ENCODE data around the gene PTPRM.

The PTPRM gene

GRCh38 chr18:8300751-8301410, 733.8 kb downstream of the PTPRM start:
- no peak for DNase-seq

GRCh38 chr18:8301427-8302172, 734.5 kb downstream of the PTPRM start:
- DNase-seq = peak; percentile 24

- DNase-seq = no peak
Measured at GRCh38 chr18:8303151-8303755, 736.1 kb downstream of the PTPRM start.

GRCh38 chr18:8307960-8308359, 740.8 kb downstream of the PTPRM start:
- DNase-seq = no peak

DNA sequence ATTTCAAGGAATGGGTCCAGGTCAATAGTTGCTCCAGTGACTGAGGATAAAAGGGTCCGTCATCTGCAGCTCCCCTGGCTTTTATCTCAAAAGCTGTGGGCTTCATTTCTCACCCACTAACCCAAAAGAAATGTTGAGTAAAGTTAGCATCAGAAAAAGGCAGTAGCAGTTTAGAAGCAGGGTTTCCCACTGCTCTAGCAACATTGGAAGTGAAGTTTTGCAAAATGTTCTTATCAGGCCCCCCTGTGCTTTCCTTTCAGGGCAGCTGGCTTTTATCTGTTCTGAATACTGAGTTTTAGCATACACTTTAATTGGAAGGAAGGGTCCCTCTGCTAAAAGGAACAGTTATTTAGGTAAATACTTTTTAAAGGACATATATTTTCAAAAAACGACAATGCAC, 745.9 kb downstream of the PTPRM start:
- no peak for DNase-seq

DNA sequence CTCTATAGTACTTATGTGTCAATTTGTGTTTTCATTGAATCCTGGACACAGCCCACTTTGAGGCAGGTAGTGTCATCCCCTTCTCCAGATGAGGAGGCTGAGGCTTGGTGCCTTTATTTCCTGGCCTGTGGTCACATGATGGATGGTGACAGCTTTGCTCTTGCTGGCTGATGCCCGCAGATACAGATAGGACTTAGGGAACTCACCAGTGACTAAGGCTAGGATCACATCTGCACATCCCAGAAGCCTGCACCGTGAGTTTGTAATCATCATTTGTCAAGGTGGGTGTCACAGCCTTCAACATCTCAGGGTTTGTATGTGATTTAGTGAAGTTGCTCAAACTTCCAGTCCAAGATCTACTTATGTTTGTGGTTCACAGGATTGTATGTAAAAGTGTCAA, 747.0 kb downstream of the PTPRM start:
- no peak for DNase-seq

DNA sequence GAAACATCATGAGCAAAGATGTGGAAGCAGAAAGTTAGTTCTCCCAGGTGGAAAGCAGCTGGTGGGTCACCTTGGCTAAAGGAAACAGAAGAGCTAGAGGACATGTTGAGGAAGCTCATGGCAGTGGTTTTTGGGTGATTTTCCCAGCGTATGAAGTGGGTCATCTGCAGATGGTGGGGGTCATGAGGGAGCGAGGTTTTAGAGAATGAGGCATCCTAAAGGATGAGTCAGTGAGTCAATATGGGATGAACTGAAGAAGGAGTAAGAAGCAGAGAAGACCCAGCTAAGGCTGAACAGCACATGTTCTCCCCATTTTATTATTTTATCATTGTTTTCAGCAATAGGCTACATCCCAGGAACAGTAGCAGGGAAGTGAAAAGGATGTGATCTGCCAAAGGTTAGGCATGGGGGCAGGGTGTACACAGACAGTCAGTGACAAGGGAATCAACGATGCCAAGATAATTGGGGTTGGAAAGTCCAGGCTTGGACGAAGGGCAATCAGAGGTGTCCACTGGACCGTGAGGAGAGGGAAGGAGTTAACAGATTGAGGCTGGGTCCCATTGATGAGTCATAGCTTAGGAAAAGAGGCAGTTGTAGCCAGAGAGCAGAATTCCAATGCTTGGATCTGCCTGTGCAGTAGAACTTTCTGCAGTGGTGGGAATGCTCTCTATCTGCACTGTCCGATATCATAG, 752.8 kb downstream of the PTPRM start:
- DNase-seq = no peak

GRCh38 chr18:8322486-8322885, 755.4 kb downstream of the PTPRM start:
- no peak for DNase-seq

DNA sequence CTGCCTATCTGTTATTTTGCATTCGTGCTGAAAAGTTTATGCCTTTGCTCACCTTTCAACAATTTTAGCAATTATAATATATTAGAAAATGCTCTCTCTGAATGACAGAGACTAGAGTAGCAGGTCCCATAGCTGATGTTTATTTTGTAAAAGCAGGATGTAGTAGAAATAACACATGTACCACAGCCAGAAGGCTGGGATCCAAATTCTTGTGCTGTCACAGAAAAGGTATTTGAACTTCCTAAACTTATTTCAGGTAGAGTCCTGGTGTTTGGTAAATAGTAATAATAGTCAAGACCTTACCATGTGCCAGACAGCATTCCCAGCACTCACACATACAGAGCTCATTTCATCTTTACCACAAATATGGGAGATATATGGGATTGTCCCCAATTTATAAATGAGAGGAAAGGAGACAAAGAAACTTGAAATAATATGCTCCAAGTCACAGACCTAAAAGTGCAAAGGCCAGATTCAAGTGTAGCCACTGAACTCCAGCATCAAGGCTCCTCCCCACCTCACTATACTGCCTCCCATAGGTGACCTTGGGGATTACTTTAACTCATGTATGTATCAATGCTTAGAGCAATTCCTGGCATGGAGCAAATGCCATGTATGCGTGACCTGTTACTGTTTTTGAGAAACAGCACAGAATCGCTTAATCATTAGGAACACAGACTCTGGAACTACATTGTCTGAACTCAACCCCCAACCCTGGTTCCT, 757.4 kb downstream of the PTPRM start:
- DNase-seq = no peak

DNA sequence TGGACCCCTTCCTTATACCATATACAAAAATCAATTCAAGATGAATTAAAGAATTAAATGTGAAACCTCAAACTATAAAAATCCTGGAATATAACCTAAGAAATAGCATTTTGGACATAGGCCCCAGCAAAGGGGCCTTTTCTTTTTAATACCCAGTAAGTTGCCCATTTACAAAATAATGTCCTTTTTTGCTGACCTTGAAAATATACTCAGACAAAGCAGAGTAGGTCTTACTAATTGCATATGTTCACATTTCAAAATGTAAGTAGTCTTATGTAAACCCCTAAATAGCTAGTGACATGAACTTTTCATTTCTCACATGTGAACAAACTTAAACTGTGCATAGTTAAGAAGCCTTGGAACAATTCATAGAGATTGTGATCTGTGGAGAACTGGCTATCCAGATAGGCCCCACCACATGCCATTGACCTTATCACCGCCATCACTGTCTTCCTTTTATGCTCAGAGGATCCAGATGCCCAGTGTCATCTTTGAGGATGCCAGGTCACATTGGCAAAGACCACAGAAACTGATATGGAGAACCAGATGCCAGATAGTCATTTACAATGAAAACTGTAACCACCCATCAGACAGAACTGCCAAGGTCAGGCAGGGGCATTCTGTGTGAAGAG, 759.8 kb downstream of the PTPRM start:
- DNase-seq = no peak

GRCh38 chr18:8328126-8328525, 761.0 kb downstream of the PTPRM start:
- no peak for DNase-seq

- DNase-seq = peak; percentile 11
Measured at GRCh38 chr18:8329186-8329771, 762.2 kb downstream of the PTPRM start.

DNA sequence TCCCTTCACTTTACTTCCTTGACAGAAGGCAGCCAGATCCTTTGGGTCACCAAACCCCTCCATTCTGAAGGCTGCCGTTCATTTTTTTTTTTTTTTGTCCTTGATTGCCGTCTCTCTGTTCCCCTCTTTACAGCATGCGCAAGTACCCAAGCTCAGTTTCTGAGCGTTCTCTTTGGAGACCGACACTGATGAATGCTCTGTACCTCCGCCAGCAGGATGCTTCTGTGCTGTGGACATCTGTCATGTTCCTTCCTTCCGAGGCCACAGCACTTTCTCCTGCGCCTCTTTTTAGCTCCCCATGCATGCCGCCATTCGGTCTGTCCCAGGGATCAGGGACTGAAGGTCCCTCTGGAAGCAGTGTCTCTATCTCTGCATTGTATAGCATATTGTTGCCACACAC, 763.5 kb downstream of the PTPRM start:
- DNase-seq = no peak

DNA sequence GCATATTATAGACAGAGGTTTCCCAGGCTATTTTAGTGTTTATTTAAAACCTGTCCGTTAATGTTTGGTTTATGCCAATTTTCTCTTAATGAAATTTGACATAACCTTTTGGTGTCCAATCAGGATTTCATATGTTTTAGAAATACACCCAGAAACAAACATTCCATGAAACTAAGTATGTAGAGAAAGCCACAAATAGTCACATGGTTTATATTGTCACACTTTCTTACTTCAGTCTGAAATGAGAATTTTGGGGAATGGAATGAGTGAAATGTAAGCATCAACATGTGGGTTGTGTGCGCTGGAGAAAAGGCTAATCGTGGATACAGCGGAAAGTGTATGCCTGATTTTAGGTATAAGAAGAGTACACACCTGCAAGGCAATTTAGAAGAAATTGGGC, 765.2 kb downstream of the PTPRM start:
- no peak for DNase-seq

DNA sequence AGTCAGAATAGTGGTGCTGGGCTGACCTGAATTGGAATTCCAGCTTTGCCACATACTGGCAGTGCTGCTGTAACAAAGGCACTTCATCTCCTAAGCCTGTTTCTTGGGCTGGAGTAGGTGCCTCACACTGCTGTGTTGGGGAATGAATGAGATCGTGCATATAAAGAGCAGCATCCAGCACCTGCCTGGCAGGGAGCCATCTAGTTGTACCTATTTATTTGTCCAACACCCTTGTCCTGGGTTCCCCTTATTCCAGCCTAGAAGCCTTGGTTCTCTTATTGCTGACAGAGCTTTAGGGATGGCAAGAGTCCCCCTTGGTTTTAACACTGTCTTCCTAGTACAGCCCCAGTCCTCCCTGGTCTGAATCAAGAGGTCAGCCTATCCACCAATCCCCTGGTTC, 766.8 kb downstream of the PTPRM start:
- DNase-seq = no peak

DNA sequence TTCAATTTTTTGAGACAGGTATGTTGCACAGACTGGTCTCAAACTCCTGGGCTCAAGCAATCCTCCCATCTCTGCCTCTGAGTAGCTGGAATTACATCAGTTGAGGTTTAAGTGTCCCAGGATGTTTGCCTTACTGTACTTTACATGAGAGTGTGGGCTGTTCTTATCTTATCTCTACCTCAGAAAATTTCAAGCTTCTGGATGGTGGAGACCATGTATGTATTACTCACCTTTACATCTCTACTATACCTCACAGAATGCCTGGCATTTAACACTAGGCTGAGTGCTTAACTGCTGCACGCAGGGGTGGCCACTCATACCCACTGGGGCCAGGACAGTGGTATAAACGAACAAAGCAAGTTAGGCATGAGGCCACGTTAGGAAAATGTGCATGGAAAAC, 770.1 kb downstream of the PTPRM start:
- no peak for DNase-seq

DNA sequence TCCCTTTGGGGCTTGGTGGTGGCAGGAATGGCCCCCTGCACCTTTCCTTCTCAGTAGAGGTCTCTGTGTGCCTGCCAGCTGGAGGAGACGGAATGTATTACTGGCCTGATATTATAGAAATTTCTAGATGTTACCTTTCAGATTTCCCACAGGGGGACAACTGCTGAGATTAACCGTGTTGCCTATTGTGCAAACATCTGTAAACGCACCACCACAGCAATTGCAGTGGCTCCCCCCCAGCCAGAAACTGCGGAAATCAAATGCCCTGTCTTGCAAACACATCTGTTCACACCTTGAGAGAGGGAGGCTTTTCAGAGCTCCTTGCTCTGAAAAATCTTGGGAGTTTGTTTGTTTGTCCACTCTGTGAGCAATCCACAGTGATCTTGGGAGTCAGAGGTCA, 772.1 kb downstream of the PTPRM start:
- no peak for DNase-seq

DNA sequence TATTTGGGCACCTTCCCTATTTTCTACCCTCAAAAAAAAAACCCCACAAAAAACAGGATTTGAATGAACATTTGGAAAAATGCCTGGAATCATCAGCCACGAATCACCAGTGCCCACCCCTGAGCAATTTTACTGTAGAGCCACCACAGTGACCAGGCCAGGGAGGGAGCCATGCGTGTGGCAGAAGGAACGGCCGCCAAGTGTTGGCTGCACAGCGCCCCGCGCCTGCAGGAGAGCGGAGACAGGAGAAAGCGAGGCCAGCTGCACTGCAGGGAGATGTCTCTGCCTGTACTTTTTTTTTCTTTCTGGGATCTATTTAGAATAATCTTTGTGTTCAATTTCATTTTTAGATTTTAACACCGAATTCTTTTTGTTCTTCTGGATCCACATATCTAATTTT, 772.8 kb downstream of the PTPRM start:
- DNase-seq = no peak

GRCh38 chr18:8341481-8342230, 774.5 kb downstream of the PTPRM start:
- DNase-seq = no peak

DNA sequence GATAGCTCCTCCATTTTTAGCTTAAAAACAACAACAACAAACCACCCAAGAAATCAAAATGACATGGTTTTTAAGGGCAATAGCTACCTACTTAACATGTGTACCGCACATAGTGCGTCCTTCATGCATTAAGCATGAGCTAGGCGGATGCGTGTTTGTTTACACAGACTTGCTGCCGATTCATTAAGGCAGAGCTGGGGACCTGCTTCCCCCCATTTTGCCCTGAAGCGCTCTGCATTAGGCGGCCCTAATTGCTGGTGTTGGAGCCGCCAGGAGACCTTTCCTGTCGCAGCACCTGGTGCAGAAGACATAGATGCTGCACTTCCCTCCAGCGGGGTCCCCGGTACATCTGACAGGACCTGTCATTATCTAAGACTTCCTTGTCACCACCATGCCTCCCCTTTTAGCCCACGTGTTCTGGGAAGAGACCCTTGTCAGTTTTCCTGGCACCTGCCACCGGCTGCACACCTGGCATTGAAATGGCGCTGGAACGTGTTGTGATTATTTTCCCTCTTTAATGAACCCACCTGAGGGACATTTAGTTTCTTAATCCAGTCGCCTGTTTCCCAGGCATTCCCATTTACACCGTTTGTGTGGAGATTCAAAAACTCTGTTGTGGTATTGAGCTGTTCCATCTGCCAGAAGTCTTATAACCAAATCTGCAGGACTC, 781.1 kb downstream of the PTPRM start:
- DNase-seq = no peak
